Thyroid gland (tissue), 4 donors: ENCODE results near the gene FHOD3.

Experiments
- POLR2A ChIP-seq, 2 donors: fragments of 450-650 bp; IDR thresholded peaks; one replicate each; pipeline ENCODE4 v1.6.1; 2017; ENCODE audit warnings: antibody characterized with exemption in 2 of 2, mild to moderate bottlenecking in 2 of 2, moderate library complexity in 1 of 2
- TF ChIP-seq, protein P1 (sequence below), 6 experiments: fragments of 200-600 bp in 3 of 6; fragments of 450-650 bp in 3 of 6; sonication (generic) in 3 of 6; IDR thresholded peaks; one replicate each; pipeline ENCODE4 v1.5.1; 2016 to 2019; ENCODE audit warnings: antibody characterized with exemption in 6 of 6, mild to moderate bottlenecking in 2 of 6, inconsistent platforms in 1 of 6, moderate library complexity in 1 of 6

GRCh38 chr18:36673452-36673851 lies 375.9 kb downstream of the FHOD3 start:
- TF ChIP-seq, protein P1, sequence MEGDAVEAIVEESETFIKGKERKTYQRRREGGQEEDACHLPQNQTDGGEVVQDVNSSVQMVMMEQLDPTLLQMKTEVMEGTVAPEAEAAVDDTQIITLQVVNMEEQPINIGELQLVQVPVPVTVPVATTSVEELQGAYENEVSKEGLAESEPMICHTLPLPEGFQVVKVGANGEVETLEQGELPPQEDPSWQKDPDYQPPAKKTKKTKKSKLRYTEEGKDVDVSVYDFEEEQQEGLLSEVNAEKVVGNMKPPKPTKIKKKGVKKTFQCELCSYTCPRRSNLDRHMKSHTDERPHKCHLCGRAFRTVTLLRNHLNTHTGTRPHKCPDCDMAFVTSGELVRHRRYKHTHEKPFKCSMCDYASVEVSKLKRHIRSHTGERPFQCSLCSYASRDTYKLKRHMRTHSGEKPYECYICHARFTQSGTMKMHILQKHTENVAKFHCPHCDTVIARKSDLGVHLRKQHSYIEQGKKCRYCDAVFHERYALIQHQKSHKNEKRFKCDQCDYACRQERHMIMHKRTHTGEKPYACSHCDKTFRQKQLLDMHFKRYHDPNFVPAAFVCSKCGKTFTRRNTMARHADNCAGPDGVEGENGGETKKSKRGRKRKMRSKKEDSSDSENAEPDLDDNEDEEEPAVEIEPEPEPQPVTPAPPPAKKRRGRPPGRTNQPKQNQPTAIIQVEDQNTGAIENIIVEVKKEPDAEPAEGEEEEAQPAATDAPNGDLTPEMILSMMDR (IDR thresholded peaks at IDR 0.05) = no peak
- TF ChIP-seq POLR2A (IDR thresholded peaks at IDR 0.05) = no peak
